ENCODE results near the gene RGS9BP. TPM values are rescaled to one million over a fixed set of nuclear protein-coding genes. Genes with fewer than 3 reads are reported as not detected.
A peak's percentile ranks its signal among the peaks of the same experiment; 100 is the strongest.
"Not testable (repeated sequence)": the region's sequence is repeated elsewhere in the genome, so short reads cannot be mapped to it uniquely, and the experiment has no call there.

RGS9BP gene
- total RNA-seq = not detected
- long read RNA-seq = 0 reads

- peak; percentile 92 for DNase-seq (ENCODE audit: low spot score)
Observed at GRCh38 chr19:32675720-32676185, at the start of gene RGS9BP. Gene RGS9BP, plus strand, starts transcription at chr19:32675848. Its CDS starts 416 bp downstream, at chr19:32676264.

DNA sequence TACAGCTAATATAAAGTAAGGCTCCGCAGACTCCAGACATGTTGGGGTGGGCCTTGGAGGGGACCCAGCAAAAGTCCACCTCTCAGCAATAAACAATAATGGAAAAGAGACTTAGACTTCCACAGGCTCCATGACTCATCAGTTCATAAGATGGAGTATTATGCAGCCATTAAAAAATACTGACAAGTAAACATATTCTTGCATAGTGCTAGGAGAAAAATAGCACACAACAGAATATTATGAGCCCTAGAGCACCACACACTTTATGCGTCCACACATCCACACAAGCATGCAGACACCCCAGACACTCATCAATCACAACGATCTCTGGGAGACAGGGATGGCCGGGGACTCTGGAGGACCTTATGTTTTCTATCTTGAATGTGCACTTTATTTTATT lies 48.7 kb upstream of the RGS9BP start:
- DNase-seq (ENCODE audit: low spot score) = no peak

- DNase-seq (ENCODE audit: low spot score) = no peak
Observed at GRCh38 chr19:32627714-32628270, 47.9 kb upstream of the RGS9BP start.

DNA sequence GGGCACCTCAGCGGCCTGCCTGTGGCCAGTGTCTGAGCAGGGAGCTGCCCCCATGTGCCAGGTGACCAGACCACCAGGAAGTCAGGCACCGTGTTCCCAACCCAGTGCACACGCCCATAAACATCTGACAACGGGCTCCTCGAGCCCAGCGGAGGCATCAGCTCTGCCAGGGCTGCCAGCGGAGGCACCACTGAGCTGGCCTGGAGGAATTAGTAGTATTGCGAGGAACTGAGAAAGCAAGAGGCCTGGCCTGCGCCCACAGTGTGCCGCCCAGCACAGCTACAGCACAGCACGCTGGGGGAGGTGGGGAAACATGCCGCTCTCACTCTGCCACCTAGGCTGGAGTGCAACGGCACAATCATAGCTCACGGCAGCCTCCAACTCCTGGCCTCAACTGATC lies 45.3 kb upstream of the RGS9BP start:
- DNase-seq (ENCODE audit: low spot score) = no peak

DNA sequence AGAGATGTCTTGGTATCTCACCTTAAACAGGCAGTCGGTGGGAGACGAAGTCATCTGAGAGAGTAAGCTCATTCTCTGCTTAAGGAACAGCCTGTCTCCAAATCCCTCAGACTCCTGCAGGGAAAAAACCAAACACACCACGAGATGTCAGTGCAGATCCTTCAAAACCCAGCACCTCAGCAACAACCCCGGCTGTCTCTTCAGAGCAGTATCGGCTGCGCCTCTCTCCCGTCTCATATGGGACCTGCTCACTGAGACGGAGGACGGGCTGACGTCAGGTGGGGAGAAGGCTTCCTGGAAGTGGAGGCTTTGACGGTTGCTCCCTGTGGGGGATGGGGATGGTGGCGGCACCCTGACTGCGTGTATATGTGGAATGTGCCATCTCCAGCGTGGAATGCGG lies 44.3 kb upstream of the RGS9BP start:
- no peak for DNase-seq (ENCODE audit: low spot score)

- DNase-seq (ENCODE audit: low spot score) = no peak
Observed at GRCh38 chr19:32637480-32637879, 38.2 kb upstream of the RGS9BP start.

GRCh38 chr19:32638625-32639024 lies 37.0 kb upstream of the RGS9BP start:
- no peak for DNase-seq (ENCODE audit: low spot score)

GRCh38 chr19:32642771-32643170 lies 32.9 kb upstream of the RGS9BP start:
- DNase-seq (ENCODE audit: low spot score) = no peak

GRCh38 chr19:32646556-32646955 lies 29.1 kb upstream of the RGS9BP start:
- no peak for DNase-seq (ENCODE audit: low spot score)

GRCh38 chr19:32647361-32647760 lies 28.3 kb upstream of the RGS9BP start:
- DNase-seq (ENCODE audit: low spot score) = no peak

GRCh38 chr19:32649751-32650150 lies 25.9 kb upstream of the RGS9BP start:
- DNase-seq (ENCODE audit: low spot score) = no peak

DNA sequence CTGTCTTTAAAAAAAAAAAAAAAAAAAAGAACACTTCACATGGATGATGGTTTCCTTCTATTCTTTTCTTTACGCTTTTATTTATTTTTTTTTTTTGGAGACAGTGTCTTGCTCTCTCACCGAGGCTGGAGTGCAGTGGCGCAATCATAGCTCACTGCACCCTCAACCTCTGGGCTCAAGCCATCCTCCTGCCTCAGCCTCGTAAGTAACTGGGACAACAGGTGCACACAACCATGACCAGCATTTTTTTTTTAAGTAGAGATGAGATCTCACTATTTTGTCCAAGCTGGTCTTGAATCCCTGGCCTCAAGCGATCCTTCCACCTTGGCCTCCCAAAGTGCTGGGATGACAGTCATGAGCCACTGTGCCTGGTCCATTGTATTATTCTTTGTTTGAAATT lies 25.0 kb upstream of the RGS9BP start:
- DNase-seq (ENCODE audit: low spot score) = no peak

DNA sequence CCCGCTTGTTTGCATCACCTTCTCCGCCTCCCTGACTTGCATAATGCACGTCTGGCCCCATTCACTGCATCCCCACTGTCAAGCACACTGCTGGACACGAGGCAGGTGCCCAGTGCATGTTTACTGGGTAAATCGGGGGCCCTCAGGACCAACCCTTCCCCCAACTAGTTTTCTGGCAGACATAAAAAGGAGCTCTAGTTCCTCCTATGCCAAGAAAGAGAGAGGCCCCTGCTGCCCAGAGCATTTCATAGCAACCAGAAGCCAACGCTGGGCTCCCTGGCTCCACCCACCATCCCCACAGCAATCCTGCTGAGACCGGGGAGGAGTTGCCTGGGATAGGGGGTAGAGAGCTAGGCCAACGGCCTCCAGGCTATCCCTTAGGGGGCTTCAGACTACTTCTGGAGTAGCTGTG lies 23.9 kb upstream of the RGS9BP start:
- DNase-seq (ENCODE audit: low spot score) = no peak

- not testable (repeated sequence) for DNase-seq (ENCODE audit: low spot score)
Observed at GRCh38 chr19:32652331-32652730, 23.3 kb upstream of the RGS9BP start.

- DNase-seq (ENCODE audit: low spot score) = no peak
Observed at GRCh38 chr19:32652894-32653598, 22.6 kb upstream of the RGS9BP start.

DNA sequence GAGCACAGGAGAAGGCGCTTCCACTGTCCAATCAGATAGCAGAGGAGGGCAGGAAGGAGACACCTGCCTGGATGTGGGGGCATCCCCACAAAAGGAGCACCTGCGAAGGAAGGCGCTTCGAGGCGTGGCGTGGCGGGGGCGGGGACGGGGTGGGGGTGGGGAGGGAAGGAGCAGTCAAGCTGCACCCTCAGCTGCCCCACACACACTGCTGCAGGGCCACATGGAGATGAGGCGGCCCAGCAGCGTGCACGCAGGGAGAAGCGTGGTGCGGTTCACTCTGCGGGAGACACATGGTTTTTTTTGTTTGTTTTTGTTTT lies 22.1 kb upstream of the RGS9BP start:
- no peak for DNase-seq (ENCODE audit: low spot score)

- DNase-seq (ENCODE audit: low spot score) = not testable (repeated sequence)
Observed at GRCh38 chr19:32656379-32656778, 19.3 kb upstream of the RGS9BP start.

- DNase-seq (ENCODE audit: low spot score) = no peak
Observed at GRCh38 chr19:32658075-32658474, 17.6 kb upstream of the RGS9BP start.

GRCh38 chr19:32658527-32658926 lies 17.1 kb upstream of the RGS9BP start:
- DNase-seq (ENCODE audit: low spot score) = no peak

DNA sequence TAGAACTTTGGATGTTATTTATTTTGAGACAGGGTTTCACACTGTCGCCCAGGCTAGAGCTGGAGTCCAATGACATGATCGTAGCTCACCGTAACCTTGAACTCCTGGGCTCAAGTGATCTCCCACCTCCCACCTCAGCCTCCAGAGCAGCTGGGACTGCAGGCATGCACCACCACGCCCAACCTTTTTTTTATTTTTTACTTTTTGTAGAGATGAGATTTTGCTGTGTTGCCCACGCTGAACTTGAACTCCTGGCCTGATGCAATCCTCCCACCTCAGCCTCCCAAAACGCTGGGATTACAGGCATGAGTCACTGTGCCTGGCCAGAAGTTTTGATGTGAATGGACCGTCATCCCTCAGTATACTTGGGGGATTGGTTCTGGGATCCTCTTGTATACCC lies 14.3 kb upstream of the RGS9BP start:
- no peak for DNase-seq (ENCODE audit: low spot score)

DNA sequence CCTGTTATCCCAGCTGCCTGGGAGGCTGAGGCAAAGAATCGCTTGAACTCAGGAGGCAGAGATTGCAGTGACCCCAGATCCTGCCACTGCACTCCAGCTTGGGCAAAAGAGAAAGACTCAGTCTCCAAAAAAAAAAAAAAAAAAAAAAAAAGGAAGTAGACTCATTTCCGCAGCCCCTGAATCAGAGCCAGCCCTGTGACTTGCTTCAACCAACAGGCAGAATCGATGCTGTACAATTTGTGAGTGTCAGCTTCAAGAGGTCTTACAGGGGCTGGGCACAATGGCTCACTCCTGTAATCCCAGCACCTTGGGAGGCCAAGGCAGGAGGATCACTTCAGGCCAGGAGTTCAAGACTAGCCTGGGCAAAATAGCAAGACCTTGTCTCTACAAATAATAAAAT lies 13.5 kb upstream of the RGS9BP start:
- DNase-seq (ENCODE audit: low spot score) = no peak

- no peak for DNase-seq (ENCODE audit: low spot score)
Observed at GRCh38 chr19:32666084-32666483, 9.6 kb upstream of the RGS9BP start.

- no peak for DNase-seq (ENCODE audit: low spot score)
Observed at GRCh38 chr19:32669310-32669709, 6.3 kb upstream of the RGS9BP start.

Data from mesenteric fat pad (tissue), 1 donor.